ENCODE data around the gene NECAB3.

The NECAB3 gene

DNA sequence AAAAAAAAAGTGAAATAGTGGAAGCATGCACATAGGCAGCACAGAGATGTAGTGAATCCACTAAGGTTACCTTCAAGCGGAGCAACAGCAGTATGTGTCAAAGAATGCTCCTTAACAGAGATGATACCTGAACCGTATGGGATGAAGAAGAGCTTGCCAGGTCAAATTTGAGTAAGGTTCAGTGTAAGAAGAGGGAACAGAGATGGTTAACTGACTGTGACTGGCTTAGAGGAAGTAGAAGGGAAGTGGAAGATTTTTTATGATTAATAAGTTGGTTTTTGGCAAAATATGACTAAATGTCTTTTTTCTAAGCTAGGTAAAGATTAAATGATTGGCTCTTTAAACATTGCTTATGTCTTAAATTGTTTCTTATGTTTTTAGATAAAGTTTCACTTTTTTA lies 64.7 kb downstream of the NECAB3 start:
- DNase-seq (ENCODE audit: low spot score), result no peak
